Measurements from ENCODE around the gene SEMA4D. TPM values are rescaled to one million over a fixed set of nuclear protein-coding genes. Genes with fewer than 3 reads are reported as not detected.
A peak's percentile ranks its signal among the peaks of the same experiment; 100 is the strongest.

SEMA4D gene
- total and polyA plus RNA-seq, 12 donors: 3.5 to 57.0 (median 26.7) TPM

DNA sequence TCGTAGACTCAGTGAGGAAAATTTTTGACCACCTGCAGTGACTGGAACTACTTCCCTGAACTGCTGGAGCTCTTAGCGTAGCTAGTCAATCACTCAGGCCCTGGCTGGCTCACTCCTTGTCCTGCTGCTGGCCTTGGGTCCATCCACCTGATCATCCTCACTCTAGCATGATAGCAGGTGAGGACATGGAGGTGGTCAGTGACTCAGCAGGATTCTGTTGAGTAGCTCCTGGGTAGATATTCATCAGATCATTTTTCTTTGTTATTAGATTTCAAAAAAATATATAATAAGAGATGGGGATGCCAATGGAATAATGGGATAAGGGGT is 25.0 kb upstream of the SEMA4D start:
- peak overlapping the region in 1 of 5 donors; percentile 75 for H3K27ac ChIP-seq
- no peak for DNase-seq
- H3K4me1 ChIP-seq (replicated peaks in 1 of 2): peaks cover 21 to 28% of the 10 kb centered on the region in 2 donors
- intact Hi-C loops (cut with DNase I): no loop called here
- H3K36me3 ChIP-seq (replicated peaks in 1 of 2): no peaks in the 10 kb centered on the region
- H3K9me3 ChIP-seq (replicated peaks in 1 of 3): no peaks in the 10 kb centered on the region
- H3K4me3 ChIP-seq: no peak overlapping the region
- 76 to 93% (median 81%) methylated on average over 2 of the region's 2 CpGs for WGBS, 4 donors
- H3K27me3 ChIP-seq: no peaks in the 10 kb centered on the region
- TF ChIP-seq, protein P1, sequence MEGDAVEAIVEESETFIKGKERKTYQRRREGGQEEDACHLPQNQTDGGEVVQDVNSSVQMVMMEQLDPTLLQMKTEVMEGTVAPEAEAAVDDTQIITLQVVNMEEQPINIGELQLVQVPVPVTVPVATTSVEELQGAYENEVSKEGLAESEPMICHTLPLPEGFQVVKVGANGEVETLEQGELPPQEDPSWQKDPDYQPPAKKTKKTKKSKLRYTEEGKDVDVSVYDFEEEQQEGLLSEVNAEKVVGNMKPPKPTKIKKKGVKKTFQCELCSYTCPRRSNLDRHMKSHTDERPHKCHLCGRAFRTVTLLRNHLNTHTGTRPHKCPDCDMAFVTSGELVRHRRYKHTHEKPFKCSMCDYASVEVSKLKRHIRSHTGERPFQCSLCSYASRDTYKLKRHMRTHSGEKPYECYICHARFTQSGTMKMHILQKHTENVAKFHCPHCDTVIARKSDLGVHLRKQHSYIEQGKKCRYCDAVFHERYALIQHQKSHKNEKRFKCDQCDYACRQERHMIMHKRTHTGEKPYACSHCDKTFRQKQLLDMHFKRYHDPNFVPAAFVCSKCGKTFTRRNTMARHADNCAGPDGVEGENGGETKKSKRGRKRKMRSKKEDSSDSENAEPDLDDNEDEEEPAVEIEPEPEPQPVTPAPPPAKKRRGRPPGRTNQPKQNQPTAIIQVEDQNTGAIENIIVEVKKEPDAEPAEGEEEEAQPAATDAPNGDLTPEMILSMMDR (IDR thresholded peaks at IDR 0.05): no peak
- TF ChIP-seq POLR2A (IDR thresholded peaks at IDR 0.05): no peak

DNA sequence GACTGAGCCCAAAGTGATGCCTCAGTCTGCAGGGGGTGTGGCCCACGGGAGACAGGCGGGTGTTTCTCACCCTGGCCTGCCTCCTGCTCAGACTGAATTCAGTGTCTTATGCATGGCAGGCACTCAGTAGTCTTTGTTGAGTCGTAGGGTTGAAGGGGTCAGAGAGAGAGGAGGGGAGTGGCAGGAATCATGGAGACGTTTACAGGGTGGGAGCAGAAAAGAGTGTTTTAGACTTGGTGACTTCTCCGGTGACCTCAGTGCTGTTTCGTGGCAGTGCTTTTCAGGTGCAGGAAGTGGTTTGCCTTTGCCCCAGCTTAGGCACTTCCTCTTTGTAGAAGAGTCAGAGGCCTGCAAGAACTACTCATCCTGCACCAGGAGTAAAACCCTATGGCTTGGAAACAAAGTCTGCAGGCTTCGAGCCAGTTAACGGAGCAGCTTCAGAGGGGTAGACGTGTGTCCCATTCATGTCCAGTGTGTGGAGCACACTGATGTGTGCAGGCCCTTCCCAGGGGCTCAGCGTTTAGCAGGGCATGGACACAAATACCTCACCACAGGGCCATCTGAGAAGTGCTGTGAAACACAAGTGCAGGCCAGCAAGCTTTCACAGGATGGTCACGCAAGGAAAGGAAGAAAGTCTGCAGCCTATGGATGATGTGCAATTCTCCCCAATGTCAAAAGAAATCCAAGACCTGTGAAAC is 24.5 kb upstream of the SEMA4D start:
- no peaks in the 10 kb centered on the region for H3K36me3 ChIP-seq (replicated peaks in 1 of 2)
- H3K4me1 ChIP-seq (replicated peaks in 1 of 2): peaks cover 21 to 28% of the 10 kb centered on the region in 2 donors
- WGBS, 4 donors: 52 to 77% (median 68%) methylated on average over 11 of the region's 11 CpGs

DNA sequence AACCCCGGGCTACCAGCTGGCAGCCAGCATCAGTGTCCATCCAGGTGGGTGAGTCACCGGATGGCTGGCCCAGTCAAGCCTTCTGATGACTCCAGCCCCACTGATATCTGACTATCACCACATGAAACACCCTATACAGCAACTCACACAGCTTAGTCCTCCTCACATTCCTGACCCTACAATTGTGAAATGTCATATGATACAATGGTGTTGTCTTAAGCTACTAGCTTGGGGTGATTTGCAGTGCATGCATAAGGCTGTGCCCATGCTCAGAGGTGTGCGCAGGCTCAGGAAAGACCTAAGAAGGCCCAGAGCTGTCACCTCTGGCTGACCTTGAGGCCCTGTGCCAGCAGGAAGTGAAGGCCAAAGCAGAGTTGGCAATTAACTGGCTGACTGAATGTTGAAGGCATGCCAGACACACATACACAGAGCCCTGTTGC is 21.5 kb upstream of the SEMA4D start:
- H3K27me3 ChIP-seq: no peaks in the 10 kb centered on the region
- H3K9me3 ChIP-seq (replicated peaks in 1 of 3): no peaks in the 10 kb centered on the region
- H3K27ac ChIP-seq: peak overlapping the region in 3 of 5 donors; percentile 8 to 38 (median 11)
- DNase-seq: peak; percentile 52 to 84 (median 78)
- intact Hi-C loops (cut with DNase I): no loop called here
- no peak overlapping the region for H3K4me3 ChIP-seq
- WGBS, 4 donors: 45 to 64% (median 53%) methylated on average over 3 of the region's 3 CpGs
- peaks cover 16 to 28% of the 10 kb centered on the region in 2 donors for H3K4me1 ChIP-seq (replicated peaks in 1 of 2)
- TF ChIP-seq, protein P1 (IDR thresholded peaks at IDR 0.05): no peak
- TF ChIP-seq POLR2A (IDR thresholded peaks at IDR 0.05): no peak
- H3K36me3 ChIP-seq (replicated peaks in 1 of 2): no peaks in the 10 kb centered on the region

More for the DNA sequence above, 24.5 kb upstream of the SEMA4D start:
- H3K27me3 ChIP-seq: no peaks in the 10 kb centered on the region
- TF ChIP-seq POLR2A (IDR thresholded peaks at IDR 0.05): no peak
- H3K4me3 ChIP-seq: no peak overlapping the region
- peak overlapping the region in 1 of 5 donors; percentile 75 for H3K27ac ChIP-seq
- peak in 1 of 7 donors; percentile 29 for DNase-seq
- H3K9me3 ChIP-seq (replicated peaks in 1 of 3): no peaks in the 10 kb centered on the region
- intact Hi-C loops (cut with DNase I): no loop called here

DNA sequence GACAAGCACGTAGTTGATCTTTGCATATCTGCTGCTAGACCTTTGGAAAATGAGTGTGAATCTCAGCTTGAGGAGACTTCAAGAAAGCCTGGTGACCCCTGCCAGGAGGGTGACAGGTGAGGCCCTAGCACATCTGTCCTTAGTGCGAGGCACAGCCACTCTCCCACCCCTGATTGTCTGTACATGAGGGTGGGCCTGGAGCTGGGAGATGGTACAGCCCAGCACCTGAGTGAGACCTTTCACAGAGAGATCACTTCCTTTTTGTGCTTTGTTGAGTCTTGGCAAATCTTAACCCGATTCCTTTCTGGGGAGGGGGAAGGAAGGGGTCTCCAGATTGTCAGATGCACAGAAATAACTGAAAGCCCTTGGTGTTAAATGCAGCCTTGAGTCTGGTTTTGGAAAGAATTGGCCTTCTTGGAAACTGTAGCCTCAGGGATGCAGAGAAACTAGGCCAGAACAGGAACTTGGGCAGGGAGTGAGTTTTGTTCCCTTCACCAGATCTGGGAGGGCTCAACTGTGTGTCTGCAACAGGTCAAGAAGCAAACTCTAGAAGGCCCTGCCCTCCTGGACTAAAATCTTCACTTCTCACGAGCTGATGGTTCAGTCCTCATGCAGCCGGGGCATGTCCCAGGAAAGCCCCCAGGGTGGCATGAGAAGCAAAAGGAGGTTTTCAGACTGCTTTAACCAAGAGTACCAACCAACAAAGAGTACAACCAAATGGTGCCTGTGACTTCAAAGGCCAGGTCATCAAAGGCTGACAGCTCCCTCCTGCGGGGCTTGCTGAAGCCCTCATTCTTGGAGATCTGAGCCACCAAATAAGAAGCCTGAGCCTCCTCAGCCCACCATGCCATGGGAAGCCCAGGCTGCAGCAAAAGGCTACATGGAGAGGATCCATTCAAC is 20.8 kb upstream of the SEMA4D start:
- no peak for TF ChIP-seq POLR2A (IDR thresholded peaks at IDR 0.05)
- TF ChIP-seq, protein P1 (IDR thresholded peaks at IDR 0.05): no peak

More for the DNA sequence above, 20.8 kb upstream of the SEMA4D start:
- peaks cover 11 to 22% of the 10 kb centered on the region in 2 donors for H3K4me1 ChIP-seq (replicated peaks in 1 of 2)
- DNase-seq: no peak
- no peaks in the 10 kb centered on the region for H3K27me3 ChIP-seq
- H3K4me3 ChIP-seq: no peak overlapping the region
- H3K9me3 ChIP-seq (replicated peaks in 1 of 3): no peaks in the 10 kb centered on the region
- peak overlapping the region in 3 of 5 donors; percentile 8 to 38 (median 11) for H3K27ac ChIP-seq
- 83 to 100% (median 89%) methylated on average over 3 to 6 of the region's 6 CpGs for WGBS, 4 donors
- intact Hi-C loops (cut with DNase I): no loop called here
- H3K36me3 ChIP-seq (replicated peaks in 1 of 2): no peaks in the 10 kb centered on the region

Measured in adrenal gland (tissue), 12 donors.